GM12874 (cell line): ENCODE measurements around the gene MS4A14.

Experiments
- TF ChIP-seq, protein P1 (sequence below): IDR thresholded peaks from 2 replicates; pipeline ENCODE4 v1.5.1; 2011; ENCODE audit warnings: low read depth, mild to moderate bottlenecking, control low read depth, low read length, moderate library complexity; ENCODE audit not compliant: insufficient read depth

The MS4A14 gene

DNA sequence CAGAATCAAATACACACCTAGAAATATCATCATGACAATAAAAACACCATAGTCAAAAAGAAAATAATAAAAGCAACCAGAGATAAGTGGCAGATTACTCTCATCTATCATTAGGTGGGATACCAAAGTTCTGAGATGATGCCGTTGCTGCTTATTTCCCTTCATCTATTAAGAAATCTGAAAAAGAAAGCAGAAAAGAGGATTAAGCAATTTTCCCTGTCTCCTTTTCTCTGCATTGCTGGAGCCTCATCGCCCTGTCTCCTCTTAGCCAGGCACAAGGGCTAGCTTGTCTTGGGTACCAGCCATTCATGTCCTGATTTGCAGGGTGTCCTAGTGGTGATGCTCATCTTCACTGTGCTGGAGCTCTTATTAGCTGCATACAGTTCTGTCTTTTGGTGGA lies 3.9 kb upstream of the MS4A14 start:
- TF ChIP-seq, protein P1, sequence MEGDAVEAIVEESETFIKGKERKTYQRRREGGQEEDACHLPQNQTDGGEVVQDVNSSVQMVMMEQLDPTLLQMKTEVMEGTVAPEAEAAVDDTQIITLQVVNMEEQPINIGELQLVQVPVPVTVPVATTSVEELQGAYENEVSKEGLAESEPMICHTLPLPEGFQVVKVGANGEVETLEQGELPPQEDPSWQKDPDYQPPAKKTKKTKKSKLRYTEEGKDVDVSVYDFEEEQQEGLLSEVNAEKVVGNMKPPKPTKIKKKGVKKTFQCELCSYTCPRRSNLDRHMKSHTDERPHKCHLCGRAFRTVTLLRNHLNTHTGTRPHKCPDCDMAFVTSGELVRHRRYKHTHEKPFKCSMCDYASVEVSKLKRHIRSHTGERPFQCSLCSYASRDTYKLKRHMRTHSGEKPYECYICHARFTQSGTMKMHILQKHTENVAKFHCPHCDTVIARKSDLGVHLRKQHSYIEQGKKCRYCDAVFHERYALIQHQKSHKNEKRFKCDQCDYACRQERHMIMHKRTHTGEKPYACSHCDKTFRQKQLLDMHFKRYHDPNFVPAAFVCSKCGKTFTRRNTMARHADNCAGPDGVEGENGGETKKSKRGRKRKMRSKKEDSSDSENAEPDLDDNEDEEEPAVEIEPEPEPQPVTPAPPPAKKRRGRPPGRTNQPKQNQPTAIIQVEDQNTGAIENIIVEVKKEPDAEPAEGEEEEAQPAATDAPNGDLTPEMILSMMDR, result no peak

DNA sequence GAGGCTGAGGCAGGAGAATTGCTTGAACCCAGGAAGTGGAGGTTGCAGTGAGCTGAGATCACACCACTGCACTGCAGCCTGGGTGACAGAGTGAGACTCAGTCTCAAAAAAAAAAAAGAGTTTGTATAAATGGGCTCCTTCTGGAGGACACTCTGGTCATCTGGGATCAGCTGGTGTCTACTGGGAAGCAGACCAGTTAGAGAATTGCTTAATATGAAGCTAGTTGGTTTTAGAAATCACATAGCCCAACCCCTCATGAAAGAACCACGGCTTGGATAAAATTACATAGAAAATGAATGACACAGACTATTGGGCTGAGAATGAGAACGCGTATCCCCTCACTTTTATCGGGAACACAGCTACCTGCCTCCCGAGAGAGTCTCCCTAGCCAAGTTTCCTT lies 3.2 kb upstream of the MS4A14 start:
- TF ChIP-seq, protein P1, result no peak

DNA sequence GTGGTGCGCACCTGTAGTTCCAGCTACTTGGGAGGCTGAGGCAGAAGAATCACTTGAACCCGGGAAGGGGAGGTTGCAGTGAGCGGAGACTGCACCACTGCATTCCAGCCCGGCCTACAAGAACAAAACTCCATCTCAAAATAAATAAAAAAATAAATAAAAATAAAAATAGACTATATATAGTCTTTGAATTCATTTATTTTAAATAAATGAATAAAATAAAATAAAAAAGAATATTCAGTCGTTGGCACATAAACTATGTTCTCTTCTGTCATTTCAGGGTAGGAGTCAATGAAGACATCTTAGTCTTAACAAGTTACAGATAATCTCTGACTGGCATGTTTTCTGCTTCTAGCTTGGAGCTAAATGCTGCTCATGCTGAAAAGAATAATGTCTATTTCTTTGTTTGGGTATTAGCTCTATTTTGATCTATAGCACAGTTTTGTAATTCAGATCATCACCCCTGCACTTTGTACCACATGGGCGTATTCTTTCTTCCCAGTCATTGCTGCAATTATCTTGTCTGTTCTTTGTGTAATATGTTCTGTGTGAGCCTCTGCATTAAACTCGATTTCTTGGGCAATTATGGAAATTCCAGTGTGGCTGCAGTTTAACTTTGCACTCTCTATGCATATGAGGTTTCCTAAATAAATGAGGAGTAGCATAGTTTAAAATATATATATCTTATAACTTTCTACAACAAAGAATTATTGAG lies 1.4 kb upstream of the MS4A14 start:
- TF ChIP-seq, protein P1, result no peak

DNA sequence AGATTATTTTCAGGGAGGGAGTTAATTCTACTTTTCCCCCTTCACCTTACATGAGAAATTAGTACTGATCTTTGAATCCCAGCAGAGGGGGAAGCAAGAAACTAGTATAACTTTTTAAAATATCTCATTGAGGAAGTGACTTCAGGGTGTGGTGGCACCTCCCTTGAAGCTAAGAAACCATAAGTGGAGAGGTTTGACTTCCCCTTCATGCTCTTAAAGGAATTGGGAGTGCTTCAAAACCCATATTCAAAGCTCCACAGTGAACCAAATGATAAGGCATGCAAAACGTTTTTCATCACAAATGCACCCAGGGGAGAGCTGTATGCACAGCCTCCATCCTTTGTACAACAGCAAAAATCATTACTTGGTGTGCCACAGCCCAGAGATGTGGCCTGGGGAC lies 540 bp downstream of the MS4A14 start:
- TF ChIP-seq, protein P1, result no peak

DNA sequence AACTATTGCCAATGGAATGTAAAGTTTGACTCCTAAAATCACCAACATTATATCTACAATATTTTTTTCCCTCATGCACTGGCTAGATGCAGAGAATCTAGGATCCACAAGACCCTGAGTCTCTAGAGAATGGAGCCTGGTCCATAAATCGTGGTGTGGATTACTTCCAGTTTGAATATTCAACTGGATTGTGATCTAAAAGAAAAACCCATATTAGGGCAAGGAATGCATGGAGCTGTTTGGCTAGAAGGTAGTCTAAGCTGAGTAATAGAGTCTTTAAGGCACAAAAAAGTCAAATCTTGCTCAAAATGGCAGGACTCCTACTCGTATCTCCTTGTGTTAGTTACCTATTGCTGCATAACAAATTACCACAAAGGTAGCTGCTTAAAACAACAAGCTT lies 23.8 kb downstream of the MS4A14 start:
- TF ChIP-seq, protein P1, result no peak

DNA sequence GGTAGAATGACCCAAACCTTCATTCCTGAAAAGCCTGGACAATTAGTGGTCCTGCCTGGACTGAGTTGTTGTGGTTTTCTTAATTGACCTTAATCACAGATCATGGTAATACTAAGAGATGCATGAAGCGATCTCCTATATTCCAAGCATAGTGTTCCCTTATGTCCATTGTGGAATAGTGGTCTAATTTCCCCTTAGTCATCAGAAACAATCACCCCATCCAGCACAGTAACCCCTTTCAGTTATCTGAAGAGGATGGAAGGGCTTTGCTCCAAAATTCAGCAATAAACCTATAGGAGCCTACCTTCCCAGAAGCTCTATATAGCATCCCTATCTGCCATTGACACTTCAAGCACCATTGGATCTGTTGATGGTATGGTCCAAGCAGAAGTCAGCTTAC lies 26.4 kb downstream of the MS4A14 start:
- TF ChIP-seq, protein P1, result no peak

DNA sequence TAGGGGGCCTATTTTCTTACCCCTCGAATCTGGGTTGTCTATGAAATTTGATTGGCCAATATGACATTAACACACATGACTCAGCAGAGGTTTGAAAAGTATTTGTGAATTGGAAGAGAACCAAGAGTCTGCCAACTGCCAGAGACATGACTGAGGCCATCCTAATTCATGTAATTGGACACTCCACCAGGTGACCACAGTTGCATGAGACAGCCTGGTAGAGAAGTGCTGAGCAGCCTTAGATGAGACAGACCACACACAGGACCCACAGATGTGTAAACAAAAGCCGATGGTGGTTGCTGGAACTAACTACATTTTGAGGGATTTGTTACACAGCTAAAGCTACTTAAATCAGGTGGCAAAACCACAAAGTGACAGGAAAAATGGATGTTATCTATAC lies 32.3 kb downstream of the MS4A14 start:
- TF ChIP-seq, protein P1, result no peak
